K562 (cell line): Measurements from ENCODE around the gene ZNF385D. TPM values are rescaled to one million over a fixed set of nuclear protein-coding genes. Genes with fewer than 3 reads are reported as not detected.

ENCODE experiments used
- ARID2 ChIP-seq: fragments of 450-650 bp; IDR thresholded peaks from 2 replicates; pipeline ENCODE4 v1.6.1; 2017; ENCODE audit warnings: antibody characterized with exemption, mild to moderate bottlenecking
- KAT8 ChIP-seq: fragments of 450-650 bp; IDR thresholded peaks from 2 replicates; pipeline ENCODE4 v1.6.1; 2016; ENCODE audit warnings: low read depth, mild to moderate bottlenecking
- KHSRP ChIP-seq: fragments of 450-650 bp; IDR thresholded peaks from 2 replicates; pipeline ENCODE4 v1.6.1; 2017
- MBD1 ChIP-seq: fragments of 250-450 bp; sonication (Bioruptor Pico); IDR thresholded peaks from 2 replicates; pipeline ENCODE4 v1.8.0; 2022; ENCODE audit warnings: inconsistent platforms
- MCM3 ChIP-seq: fragments of 450-650 bp; IDR thresholded peaks from 2 replicates; pipeline ENCODE4 v1.6.1; 2016
- NONO ChIP-seq, 2 experiments: fragments of 200-400 bp in 1 of 2; fragments of 450-650 bp in 1 of 2; formaldehyde crosslinking in 1 of 2; IDR thresholded peaks; 2 replicates each; pipeline ENCODE4 v1.6.1; 2017; ENCODE audit warnings: low read depth in 2 of 2, mild to moderate bottlenecking in 2 of 2, moderate library complexity in 2 of 2, low read length in 1 of 2
- ZBTB9 ChIP-seq: fragments of 450-650 bp; formaldehyde crosslinking; IDR thresholded peaks from 2 replicates; pipeline ENCODE4 v1.4.0; 2020; ENCODE audit warnings: mild to moderate bottlenecking, moderate library complexity
- ZSCAN32 ChIP-seq: fragments of 450-650 bp; formaldehyde crosslinking; IDR thresholded peaks from 2 replicates; pipeline ENCODE4 v1.4.0; 2020; ENCODE audit warnings: mild to moderate bottlenecking, moderate library complexity
- polyA plus RNA-seq, 8 experiments: library from polyadenylated mRNA; depleted of rRNA in 4 of 8; stranded (reverse) in 5 of 8; unstranded in 3 of 8; fragments of >200 nt; fragmentation: Nextera tagmentation in 2 of 8; fragmentation: Illumina TruSeq in 1 of 8; extraction: Ambion mirVana in 2 of 8; extraction: Trizol in 1 of 8; gene quantifications; 2 replicates each; pipeline versions ENCODE4 v1.2.1 to v1.2.3, GENCODE V29; 2011 to 2014; ENCODE audit warnings: inconsistent platforms in 1 of 8, missing spikeins in 1 of 8
- total RNA-seq, 7 experiments: library from RNA; depleted of rRNA in 6 of 7; stranded (reverse); fragments of >200 nt in 6 of 7; fragmentation: Illumina TruSeq in 2 of 7; extraction: Trizol in 2 of 7; gene quantifications; 2 replicates each; pipeline versions ENCODE4 v1.2.1 to v1.2.3, GENCODE V29; 2011 to 2021; ENCODE audit warnings: low replicate concordance in 1 of 7

ZNF385D gene
- total and polyA plus RNA-seq, 9 of the 15 experiments (the other 6 are each of a cell fraction or from before 2014, with no cell fraction given), result 0.14 to 1.7 (median 0.51) TPM

- TF ChIP-seq ZBTB9 (CRISPR knock-in tag) (no peak), MCM3 (no peak), NONO (IDR thresholded peaks at IDR 0.05; ENCODE audit: low read depth in 2 of 2, low read length in 1 of 2) (no peak), KHSRP (no peak), ARID2 (no peak), KAT8 (no peak), MBD1 (CRISPR knock-in tag) (no peak), ZSCAN32 (CRISPR knock-in tag) (no peak)
Measured at GRCh38 chr3:21750831-21751391, at the start of gene ZNF385D (continued).
